HG03095 (cell line): ENCODE results near the gene CREM.
"Not testable (repeated sequence)": the region's sequence is repeated elsewhere in the genome, so short reads cannot be mapped to it uniquely, and the experiment has no call there.

Source experiments
- ATAC-seq: cut with Tn5 transposase; IDR thresholded peaks from one replicate; pipeline ENCODE4 v1.9.1; 2021; ENCODE audit warnings: moderate library complexity; ENCODE audit not compliant: unreplicated experiment

The CREM gene

GRCh38 chr10:35126530-35127288 lies at the start of gene CREM:
Gene CREM, plus strand, starts transcription at chr10:35126846. Its CDS starts 10,990 bp downstream, at chr10:35137836.
- ATAC-seq: peak; percentile 67

- no peak for ATAC-seq
These were observed 47.4 kb upstream of the CREM start for GRCh38 chr10:35079265-35079664.

GRCh38 chr10:35079763-35080162 lies 46.9 kb upstream of the CREM start:
- no peak for ATAC-seq

- ATAC-seq: not testable (repeated sequence)
These were observed 46.4 kb upstream of the CREM start for GRCh38 chr10:35080261-35080660.

- no peak for ATAC-seq
These were observed 43.4 kb upstream of the CREM start for GRCh38 chr10:35083242-35083641.

GRCh38 chr10:35089611-35090161 lies 37.0 kb upstream of the CREM start:
- peak; percentile 11 for ATAC-seq

GRCh38 chr10:35090162-35090954 lies 36.3 kb upstream of the CREM start, which contains the start of gene CUL2:
Gene CUL2, minus strand, starts transcription at chr10:35090341. Its CDS starts 19,024 bp downstream, at chr10:35071317.
- peak; percentile 94 for ATAC-seq

GRCh38 chr10:35091994-35092790 lies 34.5 kb upstream of the CREM start:
- no peak for ATAC-seq

GRCh38 chr10:35092851-35093250 lies 33.8 kb upstream of the CREM start:
- ATAC-seq: no peak

GRCh38 chr10:35096312-35096711 lies 30.3 kb upstream of the CREM start:
- no peak for ATAC-seq

- ATAC-seq: no peak
These were observed 29.1 kb upstream of the CREM start for GRCh38 chr10:35097510-35097909.

- no peak for ATAC-seq
These were observed 22.8 kb upstream of the CREM start for GRCh38 chr10:35103882-35104281.

GRCh38 chr10:35112571-35112970 lies 14.1 kb upstream of the CREM start:
- no peak for ATAC-seq

- ATAC-seq: no peak
These were observed 7.3 kb upstream of the CREM start for GRCh38 chr10:35119378-35119777.

- ATAC-seq: no peak
These were observed 2.1 kb upstream of the CREM start for GRCh38 chr10:35124540-35124939.

GRCh38 chr10:35126062-35126529 lies 550 bp upstream of the CREM start:
- no peak for ATAC-seq

GRCh38 chr10:35127289-35127891 lies 744 bp downstream of the CREM start:
- ATAC-seq: peak; percentile 14

GRCh38 chr10:35129185-35129674 lies 2.6 kb downstream of the CREM start:
- no peak for ATAC-seq

GRCh38 chr10:35130663-35131062 lies 4.0 kb downstream of the CREM start:
- no peak for ATAC-seq

GRCh38 chr10:35132727-35133126 lies 6.1 kb downstream of the CREM start:
- ATAC-seq: no peak
